DND-41 (cell line): Measurements from ENCODE around the gene IQGAP2.

Experiments
- CTCF ChIP-seq: IDR thresholded peaks from 2 replicates; pipeline ENCODE4 v1.5.1; 2012; ENCODE audit warnings: borderline replicate concordance, low read length, moderate library complexity, mild to moderate bottlenecking; ENCODE audit not compliant: poor library complexity, severe bottlenecking; ENCODE audit errors: extremely low read depth
- EZH2 ChIP-seq: IDR thresholded peaks from 3 replicates; pipeline ENCODE4 v1.6.1; 2012; ENCODE audit warnings: borderline replicate concordance, low read depth, mild to moderate bottlenecking, moderate library complexity, low read length, inconsistent platforms; ENCODE audit not compliant: severe bottlenecking

GRCh38 chr5:76586531-76586930 is 183.4 kb downstream of the IQGAP2 start:
- TF ChIP-seq CTCF (no peak), EZH2 (no peak)
